ENCODE measurements around the gene ADAD2.

DNA sequence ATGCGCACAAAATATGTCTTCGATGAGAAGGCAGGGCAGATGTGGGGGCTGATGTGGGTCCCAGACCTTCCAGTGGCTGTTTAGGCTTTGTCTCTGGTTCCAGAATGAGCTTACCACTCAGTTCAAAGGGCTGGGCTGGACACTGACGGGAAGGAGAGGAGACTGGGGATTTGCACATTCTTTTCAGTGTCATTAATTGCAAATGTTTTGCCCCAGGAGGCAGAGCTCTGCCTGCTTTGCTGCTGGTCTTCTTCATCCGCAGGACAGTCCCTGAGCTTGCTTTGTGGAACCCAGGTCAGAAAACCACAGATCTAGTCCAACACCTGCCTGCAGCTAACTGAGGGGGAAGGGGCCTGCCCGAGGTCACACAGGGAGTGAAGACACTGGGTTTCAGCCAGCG lies 28.0 kb downstream of the ADAD2 start:
- TF ChIP-seq, protein P1, sequence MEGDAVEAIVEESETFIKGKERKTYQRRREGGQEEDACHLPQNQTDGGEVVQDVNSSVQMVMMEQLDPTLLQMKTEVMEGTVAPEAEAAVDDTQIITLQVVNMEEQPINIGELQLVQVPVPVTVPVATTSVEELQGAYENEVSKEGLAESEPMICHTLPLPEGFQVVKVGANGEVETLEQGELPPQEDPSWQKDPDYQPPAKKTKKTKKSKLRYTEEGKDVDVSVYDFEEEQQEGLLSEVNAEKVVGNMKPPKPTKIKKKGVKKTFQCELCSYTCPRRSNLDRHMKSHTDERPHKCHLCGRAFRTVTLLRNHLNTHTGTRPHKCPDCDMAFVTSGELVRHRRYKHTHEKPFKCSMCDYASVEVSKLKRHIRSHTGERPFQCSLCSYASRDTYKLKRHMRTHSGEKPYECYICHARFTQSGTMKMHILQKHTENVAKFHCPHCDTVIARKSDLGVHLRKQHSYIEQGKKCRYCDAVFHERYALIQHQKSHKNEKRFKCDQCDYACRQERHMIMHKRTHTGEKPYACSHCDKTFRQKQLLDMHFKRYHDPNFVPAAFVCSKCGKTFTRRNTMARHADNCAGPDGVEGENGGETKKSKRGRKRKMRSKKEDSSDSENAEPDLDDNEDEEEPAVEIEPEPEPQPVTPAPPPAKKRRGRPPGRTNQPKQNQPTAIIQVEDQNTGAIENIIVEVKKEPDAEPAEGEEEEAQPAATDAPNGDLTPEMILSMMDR (conservative IDR thresholded peaks at IDR 0.05 in 1 of 2, IDR thresholded peaks at IDR 0.05 in 1 of 2; ENCODE audit: extremely low read depth in 1 of 2, insufficient read depth in 1 of 2, low read depth in 1 of 2, low read length in 2 of 2): no peak
- no peak for TF ChIP-seq EZH2 (IDR thresholded peaks at IDR 0.05; ENCODE audit: borderline replicate concordance, low read length)
